ENCODE data around the gene FGFBP1. TPM values are rescaled to one million over a fixed set of nuclear protein-coding genes. Genes with fewer than 3 reads are reported as not detected.

Gene FGFBP1
- total and polyA plus RNA-seq, 2 experiments from 2014 or later, result not detected

DNA sequence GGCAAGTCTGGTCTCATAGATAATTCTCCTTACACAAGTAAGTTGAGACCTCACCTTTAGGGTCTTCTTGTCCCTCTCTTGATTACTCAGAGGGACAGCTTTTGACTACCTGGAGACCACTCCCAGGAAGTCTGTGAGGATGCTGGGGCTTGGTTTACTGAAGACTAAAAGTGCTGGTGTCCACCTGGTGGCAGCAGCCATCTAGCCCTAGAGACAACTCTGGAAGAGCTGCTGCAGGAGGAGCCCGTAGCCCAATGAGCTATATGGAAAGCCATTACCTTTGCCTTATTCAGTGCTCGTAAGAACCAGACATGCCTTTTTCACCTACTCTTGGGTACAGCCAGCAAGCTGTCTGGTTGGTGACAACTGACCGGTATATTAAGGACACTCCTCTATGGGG is 17.1 kb upstream of the FGFBP1 start:
- H4K20me1 ChIP-seq (ENCODE audit: insufficient read depth), result no peaks in the 10 kb centered on the region
- H3F3A ChIP-seq (ENCODE audit: insufficient read depth), result no peaks in the 10 kb centered on the region
- H3K4me1 ChIP-seq (ENCODE audit: insufficient read depth), result no peaks in the 10 kb centered on the region
- TF ChIP-seq EZH2 (IDR thresholded peaks at IDR 0.05; ENCODE audit: insufficient read depth, poor library complexity, severe bottlenecking) (no peak), EZH2phosphoT487 (IDR thresholded peaks at IDR 0.05; ENCODE audit: insufficient read depth, low read depth) (no peak)
- H3K4me3 ChIP-seq, result no peak overlapping the region
- peaks cover 6% of the 10 kb centered on the region; the same call in 1 of the 2 replicates for H3K27me3 ChIP-seq (replicated peaks; ENCODE audit: insufficient read depth)
- 64 to 66% methylated on average over 3 of the region's 3 CpGs for WGBS, 2 experiments (ENCODE audit: low coverage in 1 of 2, low lambda C conversion rate in 2 of 2, missing lambda C conversion rate in 2 of 2)
- no peaks in the 10 kb centered on the region for H3K9me3 ChIP-seq (ENCODE audit: low read depth)
- H3K27ac ChIP-seq, result no peak overlapping the region
- in situ Hi-C loops (cut with MboI), result loop anchor here (10.0 to 25.0 kb wide), 3 partner anchors 71 to 468 kb away; no protein-coding TSS in a partner anchor
- peak; percentile 42 for DNase-seq
- H3K79me2 ChIP-seq (ENCODE audit: insufficient read depth), result no peaks in the 10 kb centered on the region
- no peak overlapping the region for H2AFZ ChIP-seq
- H3K9me2 ChIP-seq (ENCODE audit: insufficient read depth), result no peaks in the 10 kb centered on the region
- H3K36me3 ChIP-seq (ENCODE audit: low read depth), result no peaks in the 10 kb centered on the region
- no peak overlapping the region for H3K9ac ChIP-seq
- no peak overlapping the region for H3K4me2 ChIP-seq (ENCODE audit: unreplicated experiment)

DNA sequence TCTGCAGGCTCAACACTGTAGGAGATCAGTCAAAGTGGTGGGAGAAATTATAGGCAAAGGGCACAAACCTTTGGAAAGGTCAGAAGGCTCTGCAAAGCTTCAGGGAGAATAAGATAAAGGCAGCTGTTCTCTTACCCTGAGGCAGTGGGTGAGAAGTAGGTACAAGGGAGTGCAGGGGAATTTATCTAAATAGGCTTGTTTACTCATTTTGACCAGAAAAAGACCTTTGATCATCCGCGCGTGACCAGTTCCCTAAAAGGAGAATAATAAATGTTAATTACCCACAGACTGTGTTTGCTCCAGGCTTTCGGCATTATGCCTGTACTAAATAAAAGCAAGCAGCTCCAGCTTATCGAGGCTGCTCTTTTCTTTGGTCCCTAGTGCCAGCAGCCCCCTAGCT is 15.1 kb upstream of the FGFBP1 start:
- H2AFZ ChIP-seq, result no peak overlapping the region
- no peaks in the 10 kb centered on the region for H4K20me1 ChIP-seq (ENCODE audit: insufficient read depth)
- no peaks in the 10 kb centered on the region for H3K9me2 ChIP-seq (ENCODE audit: insufficient read depth)
- no peak overlapping the region for H3K4me3 ChIP-seq
- DNase-seq, result no peak
- TF ChIP-seq EZH2phosphoT487 (IDR thresholded peaks at IDR 0.05; ENCODE audit: insufficient read depth, low read depth) (no peak), EZH2 (IDR thresholded peaks at IDR 0.05; ENCODE audit: insufficient read depth, poor library complexity, severe bottlenecking) (no peak)
- WGBS, 2 experiments (ENCODE audit: low coverage in 1 of 2, low lambda C conversion rate in 2 of 2, missing lambda C conversion rate in 2 of 2), result 84 to 86% methylated on average over 5 of the region's 5 CpGs
- H3K79me2 ChIP-seq (ENCODE audit: insufficient read depth), result no peaks in the 10 kb centered on the region
- H3K9me3 ChIP-seq (ENCODE audit: low read depth), result no peaks in the 10 kb centered on the region
- no peak overlapping the region for H3K27ac ChIP-seq
- H3F3A ChIP-seq (ENCODE audit: insufficient read depth), result no peaks in the 10 kb centered on the region
- H3K36me3 ChIP-seq (ENCODE audit: low read depth), result no peaks in the 10 kb centered on the region
- no peaks in the 10 kb centered on the region for H3K4me1 ChIP-seq (ENCODE audit: insufficient read depth)
- in situ Hi-C loops (cut with MboI), result loop anchor here (10.0 to 25.0 kb wide), 3 partner anchors 69 to 466 kb away; no protein-coding TSS in a partner anchor
- no peak overlapping the region for H3K9ac ChIP-seq
- no peaks in the 10 kb centered on the region for H3K27me3 ChIP-seq (replicated peaks; ENCODE audit: insufficient read depth)
- no peak overlapping the region for H3K4me2 ChIP-seq (ENCODE audit: unreplicated experiment)

DNA sequence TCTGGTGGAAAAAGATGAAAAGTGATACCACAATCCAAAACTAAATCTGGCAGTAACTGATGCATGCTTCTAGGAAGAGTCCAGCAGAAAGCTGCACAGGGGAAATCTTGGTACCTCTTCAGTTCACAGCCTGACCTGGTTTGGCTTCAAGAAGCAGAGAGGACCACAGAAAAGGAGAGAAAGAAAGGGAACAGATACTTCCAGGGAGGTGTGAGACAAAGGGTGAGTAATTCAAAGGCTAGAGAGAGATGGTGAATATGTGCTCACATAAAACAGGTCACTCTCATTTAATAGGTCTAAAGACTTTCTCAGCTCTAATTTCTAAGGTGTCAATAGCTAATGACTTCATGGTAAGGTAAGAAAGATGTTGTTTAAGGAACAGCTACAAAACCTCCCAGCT is 13.2 kb upstream of the FGFBP1 start:
- Histone ChIP-seq H3K36me3 (ENCODE audit: low read depth) (no peaks in the 10 kb centered on the region), H3K27ac (no peak overlapping the region), H3K4me3 (no peak overlapping the region), H3K9me2 (ENCODE audit: insufficient read depth) (no peaks in the 10 kb centered on the region), H3F3A (ENCODE audit: insufficient read depth) (no peaks in the 10 kb centered on the region), H4K20me1 (ENCODE audit: insufficient read depth) (no peaks in the 10 kb centered on the region), H3K79me2 (ENCODE audit: insufficient read depth) (no peaks in the 10 kb centered on the region), H3K4me1 (ENCODE audit: insufficient read depth) (no peaks in the 10 kb centered on the region), H3K9me3 (ENCODE audit: low read depth) (no peaks in the 10 kb centered on the region), H3K9ac (no peak overlapping the region), H3K27me3 (replicated peaks; ENCODE audit: insufficient read depth) (no peaks in the 10 kb centered on the region), H2AFZ (no peak overlapping the region), H3K4me2 (ENCODE audit: unreplicated experiment) (no peak overlapping the region)
- no peak for DNase-seq
- TF ChIP-seq EZH2 (IDR thresholded peaks at IDR 0.05; ENCODE audit: insufficient read depth, poor library complexity, severe bottlenecking) (no peak), EZH2phosphoT487 (IDR thresholded peaks at IDR 0.05; ENCODE audit: insufficient read depth, low read depth) (no peak)
- in situ Hi-C loops (cut with MboI), result loop anchor here (10.0 to 25.0 kb wide), 3 partner anchors 67 to 464 kb away; no protein-coding TSS in a partner anchor

DNA sequence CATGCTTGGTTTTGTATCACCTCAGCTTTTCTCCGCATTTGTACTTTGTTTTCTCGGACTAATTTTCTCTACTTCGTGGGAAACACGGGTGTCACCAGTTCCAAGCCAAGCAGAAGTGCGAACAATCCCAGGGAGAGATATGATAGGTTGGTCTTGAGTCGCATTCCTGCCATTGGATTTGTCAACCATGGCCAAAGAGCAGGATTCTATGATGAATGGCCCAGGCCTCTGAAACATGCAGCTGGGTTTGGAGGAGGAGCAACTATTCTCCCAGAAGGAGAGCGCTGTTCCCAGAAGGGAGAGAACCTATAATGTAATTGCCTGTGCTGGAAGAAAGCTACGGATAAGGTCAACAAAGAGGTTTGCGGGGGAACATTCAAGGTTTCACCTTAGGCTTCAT is 10.3 kb upstream of the FGFBP1 start:
- 73 to 78% methylated on average over 9 of the region's 9 CpGs for WGBS, 2 experiments (ENCODE audit: low coverage in 1 of 2, low lambda C conversion rate in 2 of 2, missing lambda C conversion rate in 2 of 2)
- no peaks in the 10 kb centered on the region for H3K36me3 ChIP-seq (ENCODE audit: low read depth)
- no peak for DNase-seq
- H3F3A ChIP-seq (ENCODE audit: insufficient read depth), result no peaks in the 10 kb centered on the region
- H3K27ac ChIP-seq, result no peak overlapping the region
- no peaks in the 10 kb centered on the region for H3K9me2 ChIP-seq (ENCODE audit: insufficient read depth)
- no peak overlapping the region for H3K4me2 ChIP-seq (ENCODE audit: unreplicated experiment)
- no peaks in the 10 kb centered on the region for H3K4me1 ChIP-seq (ENCODE audit: insufficient read depth)
- in situ Hi-C loops (cut with MboI), result no loop called here
- no peak overlapping the region for H2AFZ ChIP-seq
- no peak overlapping the region for H3K4me3 ChIP-seq
- H3K79me2 ChIP-seq (ENCODE audit: insufficient read depth), result no peaks in the 10 kb centered on the region
- H3K9me3 ChIP-seq (ENCODE audit: low read depth), result no peaks in the 10 kb centered on the region
- H4K20me1 ChIP-seq (ENCODE audit: insufficient read depth), result no peaks in the 10 kb centered on the region
- no peak for TF ChIP-seq EZH2 (IDR thresholded peaks at IDR 0.05; ENCODE audit: insufficient read depth, poor library complexity, severe bottlenecking)
- no peak for TF ChIP-seq EZH2phosphoT487 (IDR thresholded peaks at IDR 0.05; ENCODE audit: insufficient read depth, low read depth)
- H3K9ac ChIP-seq, result no peak overlapping the region
- H3K27me3 ChIP-seq (replicated peaks; ENCODE audit: insufficient read depth), result no peaks in the 10 kb centered on the region; the same call in 1 of the 2 replicates

DNA sequence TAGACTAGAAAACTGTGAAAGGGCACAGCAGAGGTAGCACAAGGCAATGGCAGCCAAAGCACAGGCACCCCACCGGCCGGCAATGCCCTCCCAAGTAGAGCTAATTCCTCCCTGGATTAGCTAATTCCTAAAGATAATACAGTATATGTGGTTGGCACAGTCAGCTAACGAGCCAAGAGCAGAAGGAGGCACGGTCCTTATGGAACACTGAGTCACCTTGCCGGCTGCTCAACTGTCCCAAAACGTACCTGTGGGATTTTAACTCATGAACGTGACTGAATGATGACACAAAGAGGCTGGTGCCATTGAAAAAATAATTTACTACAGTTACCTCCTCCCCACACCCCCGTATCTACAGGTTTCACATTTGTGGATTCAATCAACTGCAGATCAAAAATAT is 9.1 kb upstream of the FGFBP1 start:
- no peaks in the 10 kb centered on the region for H4K20me1 ChIP-seq (ENCODE audit: insufficient read depth)
- H3F3A ChIP-seq (ENCODE audit: insufficient read depth), result no peaks in the 10 kb centered on the region
- no peak overlapping the region for H3K4me3 ChIP-seq
- no peaks in the 10 kb centered on the region for H3K36me3 ChIP-seq (ENCODE audit: low read depth)
- H3K9me3 ChIP-seq (ENCODE audit: low read depth), result no peaks in the 10 kb centered on the region
- in situ Hi-C loops (cut with MboI), result no loop called here
- H3K27ac ChIP-seq, result no peak overlapping the region
- DNase-seq, result no peak
- H3K4me2 ChIP-seq (ENCODE audit: unreplicated experiment), result no peak overlapping the region
- H3K9me2 ChIP-seq (ENCODE audit: insufficient read depth), result no peaks in the 10 kb centered on the region
- H2AFZ ChIP-seq, result no peak overlapping the region
- H3K4me1 ChIP-seq (ENCODE audit: insufficient read depth), result no peaks in the 10 kb centered on the region
- no peaks in the 10 kb centered on the region for H3K79me2 ChIP-seq (ENCODE audit: insufficient read depth)
- WGBS, 2 experiments (ENCODE audit: low coverage in 1 of 2, low lambda C conversion rate in 2 of 2, missing lambda C conversion rate in 2 of 2), result 77 to 79% methylated on average over 8 of the region's 8 CpGs
- H3K9ac ChIP-seq, result no peak overlapping the region
- H3K27me3 ChIP-seq (replicated peaks; ENCODE audit: insufficient read depth), result no peaks in the 10 kb centered on the region; the same call in 1 of the 2 replicates
- no peak for TF ChIP-seq EZH2phosphoT487 (IDR thresholded peaks at IDR 0.05; ENCODE audit: insufficient read depth, low read depth)
- TF ChIP-seq EZH2 (IDR thresholded peaks at IDR 0.05; ENCODE audit: insufficient read depth, poor library complexity, severe bottlenecking), result no peak

All from GM23248 (cell line).